H1 (cell line): ENCODE measurements around the gene OGDHL. TPM values are rescaled to one million over a fixed set of nuclear protein-coding genes. Genes with fewer than 3 reads are reported as not detected.

ENCODE experiments used
- ATF2 ChIP-seq: IDR thresholded peaks from 2 replicates; pipeline ENCODE4 v1.6.1; 2012; ENCODE audit warnings: low read length, inconsistent platforms
- POLR2A ChIP-seq, 2 experiments: IDR thresholded peaks; 1 replicate in 1 of 2; 2 replicates in 1 of 2; pipeline ENCODE4 v1.6.1; 2011; ENCODE audit warnings: low read depth in 2 of 2, low read length in 2 of 2, mild to moderate bottlenecking in 2 of 2; ENCODE audit errors: control extremely low read depth in 1 of 2
- SUZ12 ChIP-seq: fragments of 200-600 bp; sonication (generic); IDR thresholded peaks from 2 replicates; pipeline ENCODE4 v1.6.1; 2012; ENCODE audit warnings: mild to moderate bottlenecking, inconsistent platforms, low read length, moderate library complexity, mixed read lengths
- polyA plus RNA-seq, 7 experiments: library from polyadenylated mRNA; depleted of rRNA in 3 of 7; stranded (reverse) in 5 of 7; unstranded in 2 of 7; fragments of >200 nt in 5 of 7; fragments of 200-250 nt in 2 of 7; gene quantifications; 1 replicate in 5 of 7; 2 replicates in 1 of 7; 4 replicates in 1 of 7; pipeline versions ENCODE4 v1.2.1 to v1.2.3, GENCODE V29; 2011 to 2013; ENCODE audit warnings: missing spikeins in 2 of 7, mixed read lengths in 2 of 7
- total RNA-seq: library from RNA; stranded (reverse); fragmentation: NEBNext Ultra II Directional; extraction: Animal tissue kit (Norgen Biotek cat#: 25700); gene quantifications from 2 replicates; pipeline ENCODE4 v1.2.1, GENCODE V29; 2021

OGDHL gene
- total and polyA plus RNA-seq, 2 of the 8 experiments (the other 6 are each of a cell fraction or from before 2014, with no cell fraction given) = 16.1 to 16.6 TPM

- TF ChIP-seq ATF2 (no peak), POLR2A (IDR thresholded peaks at IDR 0.05; ENCODE audit: control extremely low read depth in 1 of 2, low read depth in 2 of 2, low read length in 2 of 2) (no peak), SUZ12 (no peak)
- TF ChIP-seq, all 59 proteins: peak for 0
Observed at GRCh38 chr10:49710966-49711365, 51.2 kb downstream of the OGDHL start (continued).
